GM18517 (cell line): ENCODE results near the gene CXADR.
A peak's percentile ranks its signal among the peaks of the same experiment; 100 is the strongest.
"Not testable (repeated sequence)": the region's sequence is repeated elsewhere in the genome, so short reads cannot be mapped to it uniquely, and the experiment has no call there.

Source experiments
- ATAC-seq: cut with Tn5 transposase; IDR thresholded peaks from one replicate; pipeline ENCODE4 v1.9.1; 2021; ENCODE audit warnings: mild to moderate bottlenecking, moderate library complexity; ENCODE audit not compliant: unreplicated experiment

The CXADR gene

DNA sequence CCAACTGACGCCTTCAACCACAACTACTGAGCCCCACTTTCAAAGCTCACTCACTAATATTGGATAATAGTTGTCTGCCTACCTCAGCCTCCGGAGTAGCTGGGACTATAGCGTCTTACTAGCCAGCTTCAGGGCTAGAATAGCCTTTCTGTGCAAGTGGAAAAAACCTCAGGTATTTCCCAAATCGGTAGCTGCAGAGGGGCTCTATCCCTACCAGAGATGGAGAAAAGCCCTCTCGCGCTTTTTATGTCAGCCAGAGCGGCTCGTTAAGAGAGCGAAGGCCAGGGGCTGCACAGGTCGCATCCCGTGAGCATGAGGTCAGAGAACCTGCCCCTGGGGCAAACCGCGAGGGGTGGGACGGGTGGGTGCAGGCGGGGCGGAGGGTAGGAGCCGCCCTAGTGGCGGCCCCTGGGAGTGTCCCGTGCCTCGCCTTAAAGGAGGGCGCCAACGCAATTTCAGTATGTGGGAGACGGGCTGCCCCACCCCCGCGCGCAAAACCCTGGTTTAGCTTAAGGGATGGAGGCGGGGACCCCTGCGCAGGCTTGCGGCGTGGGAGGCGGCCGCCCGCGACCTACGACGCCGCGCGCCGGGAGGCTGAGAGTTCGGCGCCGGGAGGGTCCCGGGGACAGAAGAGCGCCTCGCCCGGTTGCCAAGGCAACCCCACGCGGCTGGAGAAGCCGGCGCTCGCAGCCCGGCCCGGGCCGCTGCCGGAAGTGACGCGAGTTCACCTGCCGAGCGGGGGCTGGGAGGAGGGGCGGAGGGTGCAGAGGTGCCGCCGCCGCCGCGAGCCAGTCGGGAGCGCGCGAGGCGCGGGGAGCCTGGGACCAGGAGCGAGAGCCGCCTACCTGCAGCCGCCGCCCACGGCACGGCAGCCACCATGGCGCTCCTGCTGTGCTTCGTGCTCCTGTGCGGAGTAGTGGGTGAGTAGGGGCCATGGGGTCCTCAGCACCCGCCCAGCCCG is at the start of gene CXADR:
Gene CXADR (plus strand): TSS at position 791 of the 961 bp plus-strand sequence. CDS start 87 bp downstream, at position 878.
- peak; percentile 86 for ATAC-seq

DNA sequence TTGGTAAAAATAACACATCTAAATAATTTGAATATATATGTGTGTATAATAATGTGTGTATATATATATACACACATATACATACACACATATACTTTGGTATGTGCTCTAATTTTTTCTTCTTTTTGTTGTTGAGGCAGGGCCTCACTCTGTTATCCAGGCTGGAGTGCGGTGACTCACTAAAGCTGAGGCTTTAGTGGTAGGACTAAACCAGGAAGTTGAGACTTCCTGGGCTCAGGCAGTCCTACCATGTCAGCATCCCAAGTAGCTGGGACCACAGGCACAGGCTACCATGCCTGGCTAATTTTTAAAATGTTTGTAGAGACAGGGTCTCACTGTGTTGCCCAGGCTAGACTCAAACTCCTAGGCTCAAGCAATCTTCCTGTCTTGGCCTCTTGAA is 46.7 kb upstream of the CXADR start:
- no peak for ATAC-seq

DNA sequence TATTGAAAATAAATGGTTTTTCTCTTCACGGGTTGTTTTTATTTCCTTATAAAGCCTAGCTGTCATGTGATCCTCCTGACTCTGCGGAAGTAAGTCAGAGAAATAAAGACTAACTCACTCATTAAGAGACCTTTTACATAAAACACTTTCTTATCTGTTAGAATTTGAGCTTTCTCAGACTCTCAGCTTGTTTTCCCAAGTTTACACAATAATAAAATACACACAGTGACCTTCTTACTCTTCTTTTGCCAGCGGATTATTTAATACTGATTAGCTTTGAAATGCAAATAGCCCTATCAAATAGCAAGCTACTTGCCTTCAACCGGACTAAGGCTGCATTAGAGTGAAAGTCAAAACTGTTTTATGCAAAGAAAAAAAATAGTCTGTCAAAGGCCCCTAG is 45.5 kb upstream of the CXADR start:
- ATAC-seq, result no peak

DNA sequence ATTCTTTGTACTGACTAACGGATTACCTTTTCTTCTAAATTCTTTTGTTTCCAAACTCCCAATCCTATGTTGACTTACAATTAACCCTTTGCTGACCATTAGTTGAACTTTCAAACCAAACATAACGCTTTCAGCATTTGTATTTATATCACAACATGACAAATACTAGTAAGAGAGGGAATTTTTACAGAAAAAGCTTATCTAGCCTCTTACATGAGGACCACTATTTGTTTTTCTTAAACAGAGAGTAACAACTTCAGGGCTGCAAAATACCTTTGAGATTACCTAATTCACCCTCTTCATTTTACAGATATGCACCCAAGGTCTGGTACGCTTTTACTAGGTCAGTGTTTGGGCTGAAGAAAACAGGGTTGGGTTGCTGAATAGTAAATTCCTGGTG is 45.0 kb upstream of the CXADR start:
- ATAC-seq, result no peak

DNA sequence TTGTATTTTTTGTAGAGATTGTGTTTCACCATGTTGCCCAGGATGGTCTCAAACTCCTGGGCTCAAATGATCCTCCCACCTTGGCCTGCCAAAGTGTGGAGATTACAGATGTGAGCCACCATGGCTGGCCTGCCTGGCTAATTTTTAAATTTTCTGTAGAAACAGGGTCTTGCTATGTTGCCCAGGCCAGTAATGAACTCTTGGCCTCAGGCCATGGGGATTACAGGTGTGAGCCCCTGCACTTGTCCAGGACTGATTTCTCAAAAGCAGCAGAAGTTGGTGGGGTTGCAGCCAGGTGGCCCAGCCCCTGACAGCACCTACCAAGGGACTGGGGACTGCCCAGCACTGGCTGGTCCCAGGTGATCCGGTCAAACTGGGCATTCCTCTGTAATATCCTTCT is 44.1 kb upstream of the CXADR start:
- ATAC-seq, result no peak

DNA sequence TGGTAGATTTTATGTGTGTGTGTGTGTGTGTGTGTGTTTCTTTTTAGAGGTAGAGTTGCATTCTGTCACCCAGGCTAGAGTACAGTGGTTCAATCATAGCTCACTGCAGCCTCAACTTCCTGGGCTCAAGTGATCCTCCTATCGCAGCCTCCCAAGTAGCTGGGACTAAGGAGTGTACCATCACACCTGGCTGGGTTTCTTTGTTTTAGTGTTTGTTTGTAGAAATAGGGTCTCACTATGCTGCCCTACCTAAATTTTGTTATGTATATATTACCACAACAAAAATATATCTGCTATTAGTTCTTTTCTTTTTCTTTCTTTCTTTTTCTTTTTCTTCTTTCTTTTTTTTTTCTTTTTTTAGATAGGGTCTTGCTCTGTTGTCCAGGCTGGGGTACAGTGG is 43.1 kb upstream of the CXADR start:
- no peak for ATAC-seq

DNA sequence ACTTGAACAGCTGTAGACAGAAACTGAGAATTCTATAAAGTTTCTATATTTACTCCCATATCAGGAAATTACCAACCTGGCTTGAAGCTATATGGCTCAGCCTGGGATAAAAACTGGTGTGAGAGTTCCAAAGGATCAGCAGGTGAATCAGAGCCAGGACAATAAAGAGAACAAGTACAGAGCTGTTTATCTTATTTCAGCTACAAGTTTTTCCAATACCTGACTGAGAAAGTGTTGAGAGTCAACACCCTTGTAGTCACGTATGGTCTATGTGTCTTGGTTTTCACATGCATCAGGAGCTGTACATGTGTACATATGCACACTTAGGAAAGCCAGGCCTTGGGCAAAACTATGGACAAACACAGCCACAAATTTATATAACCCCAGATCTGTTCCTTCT is 40.7 kb upstream of the CXADR start:
- no peak for ATAC-seq

DNA sequence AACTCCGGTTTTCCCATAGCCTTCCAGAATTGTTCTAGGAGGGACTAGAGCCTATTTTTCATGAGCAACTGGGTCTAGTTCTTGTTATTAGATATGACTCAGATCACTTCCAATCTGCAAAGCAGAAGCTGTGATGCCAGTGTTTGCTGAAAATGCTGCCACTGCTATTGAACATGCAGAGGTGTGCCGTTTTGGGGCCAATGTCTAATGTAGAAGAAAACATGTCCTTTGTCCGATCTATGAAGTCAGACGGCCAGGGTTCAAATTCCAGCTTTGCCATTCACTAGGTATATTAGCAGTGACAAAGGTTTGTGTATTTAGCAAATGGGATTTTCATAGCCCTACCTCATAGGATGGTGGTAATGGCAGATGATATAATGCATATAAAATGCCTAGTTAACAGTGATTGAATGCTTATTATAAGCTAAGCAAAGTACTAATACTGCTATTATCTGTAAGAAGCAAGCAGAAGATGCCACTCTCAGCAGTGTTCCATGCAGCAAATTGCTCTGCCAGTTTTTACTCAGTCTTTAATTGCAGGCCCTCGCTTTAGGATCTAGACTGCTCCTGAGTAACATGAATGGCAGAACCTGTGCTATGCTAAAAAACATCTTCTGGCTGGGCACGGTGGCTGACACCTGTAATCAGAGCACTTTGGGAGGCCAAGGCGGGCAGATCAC is 40.1 kb upstream of the CXADR start:
- ATAC-seq, result no peak

DNA sequence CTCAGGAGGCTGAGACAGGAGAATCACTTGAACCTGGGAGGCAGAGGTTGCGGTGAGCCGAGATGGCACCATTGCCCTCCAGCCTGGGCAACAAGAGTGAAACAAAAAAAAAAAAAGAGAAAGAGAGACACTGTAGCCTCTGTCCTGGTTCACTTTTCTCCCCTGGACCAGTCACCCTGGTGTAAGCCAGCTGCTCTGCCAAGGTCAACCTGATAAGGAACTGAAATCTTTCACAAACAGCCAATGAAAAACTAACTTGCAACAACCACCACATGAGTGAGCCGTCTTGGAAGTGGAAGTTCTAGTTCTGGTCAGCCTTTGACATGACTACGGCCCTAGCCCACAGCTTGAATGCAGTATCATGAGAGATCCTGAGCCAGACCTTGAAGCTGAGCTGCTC is 36.8 kb upstream of the CXADR start:
- peak; percentile 76 for ATAC-seq

DNA sequence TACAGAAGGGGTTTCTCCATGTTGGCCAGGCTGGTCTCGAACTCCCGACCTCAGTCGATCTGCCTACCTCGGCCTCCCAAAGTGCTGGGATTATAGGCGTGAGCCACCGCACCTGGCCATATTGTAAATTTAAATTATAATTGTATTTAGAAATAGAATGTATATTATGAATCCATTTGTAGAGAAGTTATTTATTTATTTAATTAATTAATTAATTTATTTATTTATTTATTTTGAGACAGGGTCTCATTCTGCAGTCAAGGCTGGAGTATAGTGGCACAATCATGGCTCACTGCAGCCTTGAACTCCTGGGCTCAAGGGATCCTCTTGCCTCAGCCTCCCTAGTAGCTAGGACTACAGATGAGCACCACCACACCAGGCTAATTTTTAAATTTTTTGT is 34.7 kb upstream of the CXADR start:
- not testable (repeated sequence) for ATAC-seq

DNA sequence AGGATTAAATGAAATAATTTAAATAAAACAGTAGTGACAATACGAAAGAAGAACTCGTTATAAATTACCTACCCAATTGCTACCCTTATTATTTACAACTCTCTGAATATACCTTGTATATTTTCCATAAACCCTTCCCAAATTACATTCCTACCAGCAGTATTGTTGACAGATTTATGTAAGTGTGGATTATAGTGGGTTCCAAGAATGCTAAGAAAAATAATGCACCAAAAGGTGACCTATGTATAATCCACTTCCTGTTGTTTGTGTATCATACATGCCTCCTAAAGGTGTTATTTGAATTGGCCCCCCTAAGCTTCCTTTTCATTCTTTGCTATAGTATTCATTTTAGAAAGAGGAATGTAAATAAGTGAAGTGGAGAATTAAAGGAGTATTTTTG is 33.2 kb upstream of the CXADR start:
- ATAC-seq, result no peak

DNA sequence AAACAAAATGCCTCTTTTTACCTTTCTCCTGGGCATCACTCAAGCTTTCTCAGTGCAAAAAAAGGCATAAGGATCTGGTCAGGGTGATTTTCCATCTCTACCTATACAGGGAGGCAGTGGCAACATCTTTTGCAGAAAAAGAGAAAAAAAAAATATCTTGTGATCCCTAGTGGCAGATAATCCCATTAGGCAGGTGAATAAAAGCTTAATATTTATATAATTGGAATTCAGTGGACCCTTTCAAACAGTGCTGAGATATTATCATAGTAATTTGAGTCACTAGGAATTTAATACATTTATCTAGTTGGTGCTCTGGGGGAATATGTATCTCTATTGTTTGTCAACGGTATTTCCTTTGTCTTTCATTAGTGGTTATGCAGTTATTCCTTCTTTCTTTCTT is 29.9 kb upstream of the CXADR start:
- ATAC-seq, result no peak

DNA sequence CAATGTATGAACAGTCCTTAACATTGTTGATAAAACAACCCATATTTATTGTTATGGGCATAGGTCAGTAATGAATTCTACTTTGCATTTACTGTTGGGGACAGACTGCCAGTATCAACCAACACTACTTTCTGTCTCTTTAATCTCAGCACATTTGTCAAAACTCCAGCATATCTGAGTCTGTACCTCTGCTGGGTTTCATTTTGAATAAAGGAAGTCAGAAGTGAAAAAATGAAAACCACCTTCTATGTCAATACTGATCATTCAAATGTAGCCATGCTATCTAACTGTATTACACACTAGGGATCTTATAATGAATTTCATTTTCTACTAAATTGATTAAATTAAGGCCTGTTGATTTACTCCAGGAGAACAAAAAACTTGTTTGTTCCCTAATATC is 24.2 kb upstream of the CXADR start:
- ATAC-seq, result no peak

DNA sequence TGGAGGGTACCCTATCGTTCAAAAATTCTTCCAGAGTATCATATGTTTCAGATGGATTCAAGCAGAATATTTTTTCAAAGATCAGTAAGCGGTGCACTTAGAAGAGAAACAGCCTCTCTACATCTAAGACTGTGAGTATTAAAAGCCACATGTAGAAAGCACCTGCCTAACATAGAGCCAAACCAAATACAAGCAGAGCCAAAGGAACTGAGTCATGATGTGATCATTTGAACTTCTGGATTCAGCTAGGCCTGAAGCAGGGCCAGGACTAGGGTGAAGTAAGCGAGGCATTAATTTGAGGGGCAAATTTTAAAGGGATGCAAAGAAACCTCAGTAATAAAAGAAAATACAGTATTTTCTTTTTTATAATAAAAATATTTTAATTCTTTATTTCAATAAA is 23.3 kb upstream of the CXADR start:
- not testable (repeated sequence) for ATAC-seq

DNA sequence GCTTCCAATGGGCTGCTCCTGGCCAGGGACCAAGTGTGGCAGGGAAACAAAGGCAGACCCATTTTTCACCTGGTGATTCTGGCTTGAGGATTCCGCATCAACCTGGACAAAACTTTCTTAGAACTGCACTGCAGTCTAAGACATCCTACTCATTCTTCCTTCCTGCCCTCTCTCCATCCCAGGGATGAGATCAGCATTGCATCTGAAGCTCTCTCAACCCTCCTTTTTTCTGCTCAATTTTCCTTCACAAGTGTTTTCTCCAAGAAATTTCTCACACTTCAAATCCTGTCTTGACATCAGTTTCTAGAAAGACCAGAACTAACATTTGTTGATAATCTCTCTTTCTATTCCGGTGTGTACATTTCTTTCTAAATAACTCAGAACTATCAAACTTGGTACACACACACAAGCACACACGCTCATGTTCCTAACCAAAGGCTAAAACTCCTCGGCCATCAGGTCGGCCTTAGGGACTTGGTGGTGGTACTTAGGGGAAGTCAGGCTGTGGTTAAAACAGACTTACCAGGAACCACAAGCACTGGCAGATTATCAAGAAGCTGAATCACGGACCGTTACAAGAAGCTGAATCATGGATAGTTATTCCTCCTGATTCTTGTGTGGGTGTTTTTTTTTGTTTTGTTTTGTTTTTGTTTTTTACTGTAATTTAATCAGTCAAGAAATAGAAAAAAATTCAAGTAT is 21.0 kb upstream of the CXADR start:
- no peak for ATAC-seq

DNA sequence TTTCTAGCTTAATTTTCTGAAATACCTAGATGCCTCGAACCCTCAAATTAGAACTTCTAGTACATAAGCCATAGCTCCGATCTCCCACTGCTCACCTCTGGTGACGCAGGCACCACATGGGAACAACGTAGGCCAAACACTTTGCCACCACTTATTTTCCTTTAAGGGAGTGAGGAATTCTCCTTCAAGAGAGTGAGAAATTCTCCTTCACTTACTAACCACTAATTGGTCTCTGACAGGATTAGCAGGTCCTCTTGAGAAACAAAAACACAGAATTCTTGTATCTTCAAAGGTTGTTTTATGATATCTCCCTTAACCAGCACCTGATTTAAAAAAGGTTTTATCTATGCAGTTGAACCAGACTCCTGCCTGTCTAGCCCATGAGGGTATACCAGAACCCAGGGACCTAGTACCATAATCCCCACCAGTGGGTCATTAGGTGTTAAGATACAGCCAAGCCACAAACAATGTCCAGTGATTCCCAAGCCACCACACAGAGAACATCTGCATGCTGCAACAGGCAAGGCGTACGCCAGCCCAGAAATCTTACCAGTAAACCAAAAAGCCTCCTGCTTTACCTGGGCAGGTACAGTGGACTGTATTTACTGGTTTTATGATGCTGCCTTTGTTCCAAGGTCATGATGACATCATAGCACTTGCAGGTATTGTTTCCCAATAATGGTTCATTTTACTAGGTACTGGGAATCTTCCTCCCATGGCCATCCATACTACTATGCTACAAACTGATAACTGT is 20.3 kb upstream of the CXADR start:
- no peak for ATAC-seq

DNA sequence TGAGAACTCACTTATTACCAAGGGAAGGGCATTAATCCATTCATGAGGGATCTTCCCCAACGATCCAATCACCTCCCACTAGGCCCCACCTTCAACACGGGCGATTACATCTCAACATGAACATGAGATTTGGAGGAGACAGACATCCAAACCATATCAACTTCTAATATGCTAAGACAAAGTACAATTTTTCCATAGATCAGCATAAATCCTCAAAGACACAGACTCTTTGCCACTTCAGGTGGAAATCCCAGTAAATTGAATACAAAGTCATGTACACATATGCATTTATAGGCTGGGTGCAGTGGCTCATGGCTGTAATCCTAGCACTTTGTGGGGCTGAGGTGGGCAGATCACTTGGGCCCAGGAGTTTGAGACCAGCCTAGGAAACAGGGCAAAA is 18.8 kb upstream of the CXADR start:
- no peak for ATAC-seq

DNA sequence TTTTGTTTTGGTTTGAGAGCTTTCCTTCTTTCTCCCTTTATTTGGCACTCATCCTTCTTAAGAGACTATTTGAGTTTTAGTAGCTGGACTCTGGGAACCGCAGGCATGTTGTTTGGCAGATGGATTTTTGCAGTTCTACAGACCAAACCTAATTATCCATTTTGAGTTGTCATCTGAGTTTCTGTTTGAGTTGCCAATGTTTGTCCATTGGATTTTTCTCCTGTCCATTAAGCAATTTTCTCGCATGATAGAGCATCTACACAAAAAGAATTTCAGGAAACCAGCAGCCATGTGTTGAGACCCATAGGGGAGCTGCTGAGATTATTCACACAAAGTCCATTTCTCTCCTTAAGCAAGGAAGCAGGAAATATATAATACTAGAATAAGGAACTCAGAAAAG is 17.2 kb upstream of the CXADR start:
- no peak for ATAC-seq

DNA sequence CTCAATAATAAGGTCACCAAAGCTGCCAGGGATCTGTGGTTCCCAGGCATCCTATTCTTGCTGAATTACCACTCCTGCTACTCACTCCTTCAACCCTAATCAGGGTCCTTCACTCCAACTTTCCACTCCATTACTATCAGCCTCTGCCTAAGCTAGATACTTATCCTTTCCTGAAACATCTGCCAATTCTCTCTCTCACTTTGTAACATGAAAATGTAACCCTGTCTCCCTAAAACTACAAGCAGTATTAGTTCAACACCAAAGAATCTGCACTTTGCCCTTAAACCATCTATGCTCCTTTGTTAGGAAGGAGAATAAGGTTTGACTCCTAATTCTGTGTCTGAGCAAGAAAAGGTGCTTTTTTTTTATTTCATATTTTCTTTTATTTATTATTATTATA is 15.5 kb upstream of the CXADR start:
- ATAC-seq, result no peak

DNA sequence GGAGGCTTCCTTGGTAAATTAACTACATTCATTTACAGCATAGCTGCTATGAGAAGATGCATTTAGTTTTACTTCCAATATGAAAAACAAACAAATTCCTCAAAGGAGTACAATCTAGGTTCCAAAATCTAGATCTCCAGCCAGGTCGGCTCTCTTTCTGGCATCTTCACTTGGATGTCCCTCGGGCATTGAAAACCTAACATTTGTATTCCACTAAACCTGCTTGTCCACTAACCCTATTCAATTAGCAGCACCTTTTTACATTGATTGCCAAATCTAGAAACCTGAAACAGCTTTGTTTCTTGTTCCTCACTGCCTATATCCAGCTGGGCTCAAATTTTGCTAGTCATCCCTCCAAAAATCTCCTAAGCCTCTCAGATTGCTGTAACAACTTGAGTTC is 14.3 kb upstream of the CXADR start:
- no peak for ATAC-seq
